Activated T-cell treated with anti-CD3 and anti-CD28 coated beads, Interleukin-2, amount 50 U/mL, for 72 hours (primary cell): ENCODE data around the gene PLCG1. TPM values are rescaled to one million over a fixed set of nuclear protein-coding genes. Genes with fewer than 3 reads are reported as not detected.

ENCODE experiments used
- ATAC-seq, 2 donors: fragments of 150-1000 bp; cut with Tn5 transposase; replicated peaks in 1 of 2; 2 replicates each; pipeline ENCODE4 v1.10.0; 2021; ENCODE audit warnings: moderate library complexity in 2 of 2, mild to moderate bottlenecking in 1 of 2
- DNase-seq, 2 donors: peaks; one replicate each; pipeline ENCODE4 v3.0.0; 2021 to 2022; ENCODE audit warnings: mixed read lengths in 1 of 2
- H3K27ac Mint-ChIP-seq: one replicate; pipeline ENCODE4 v1.8.0; 2022; ENCODE audit warnings: mild to moderate bottlenecking, moderate library complexity, mixed read lengths
- H3K27me3 Mint-ChIP-seq: one replicate; pipeline ENCODE4 v1.8.0; 2022; ENCODE audit warnings: low read depth, mixed read lengths
- H3K36me3 Mint-ChIP-seq, 2 donors: one replicate each; pipeline ENCODE4 v1.8.0; 2022; ENCODE audit warnings: mixed read lengths in 2 of 2, mild to moderate bottlenecking in 1 of 2; ENCODE audit not compliant: insufficient read depth in 2 of 2
- H3K4me1 Mint-ChIP-seq: one replicate; pipeline ENCODE4 v1.8.0; 2022; ENCODE audit warnings: low read depth, mixed read lengths
- H3K4me3 Mint-ChIP-seq, 2 donors: one replicate each; pipeline ENCODE4 v1.8.0; 2022; ENCODE audit warnings: mild to moderate bottlenecking in 2 of 2, mixed read lengths in 2 of 2, moderate library complexity in 2 of 2
- H3K9me3 Mint-ChIP-seq, 2 donors: one replicate each; pipeline ENCODE4 v1.8.0; 2022; ENCODE audit warnings: mixed read lengths in 2 of 2
- total RNA-seq, 2 donors: library from RNA; stranded (reverse); gene quantifications; one replicate each; pipeline ENCODE4 v1.2.3, GENCODE V29; 2022

PLCG1 gene
- total RNA-seq, 2 donors from 2014 or later, result 177 to 221 TPM

DNA sequence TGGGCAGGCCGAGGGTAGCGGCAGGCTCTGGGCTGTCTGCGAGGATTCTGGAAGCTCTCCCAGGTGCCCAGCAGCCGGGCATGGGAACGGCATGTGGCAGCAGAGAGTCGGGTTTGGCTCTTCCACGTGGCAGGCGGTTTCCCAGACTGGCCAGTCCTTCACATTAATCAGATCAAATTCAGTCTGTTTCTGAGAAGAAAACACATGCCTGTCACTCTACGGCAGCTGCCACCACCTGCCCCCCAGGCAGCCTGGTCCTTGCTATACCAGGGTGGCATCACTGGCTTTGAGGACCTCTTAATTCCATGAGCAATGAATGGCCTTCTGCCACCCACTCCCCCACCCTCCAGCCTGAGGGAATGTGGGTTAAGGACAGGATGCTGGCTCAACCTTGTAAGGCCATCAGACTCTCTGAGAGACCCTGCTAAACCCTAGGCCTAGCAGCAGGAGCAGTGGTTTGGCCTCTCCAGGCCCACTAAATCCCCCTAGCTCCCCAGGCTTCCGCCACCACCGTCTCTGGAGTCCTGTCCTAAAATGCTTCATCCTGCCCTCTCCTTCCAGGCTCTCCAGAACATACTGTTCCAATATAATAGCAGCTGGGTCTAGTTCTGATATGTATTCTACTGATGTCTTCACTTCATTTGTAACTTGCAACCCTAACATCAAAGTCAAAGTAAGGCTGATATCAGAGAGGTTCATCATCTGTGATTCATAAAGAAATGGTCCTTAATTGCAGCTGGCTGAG is 47.8 kb downstream of the PLCG1 start:
- no peaks in the 10 kb centered on the region for H3K9me3 Mint-ChIP-seq
- no peak overlapping the region for H3K27ac Mint-ChIP-seq
- DNase-seq (no peak), ATAC-seq (peak; percentile 8 to 31)
- H3K4me3 Mint-ChIP-seq, result no peak overlapping the region
- H3K4me1 Mint-ChIP-seq, result peaks cover 10% of the 10 kb centered on the region
- H3K27me3 Mint-ChIP-seq, result no peaks in the 10 kb centered on the region
- H3K36me3 Mint-ChIP-seq, result no peaks in the 10 kb centered on the region

DNA sequence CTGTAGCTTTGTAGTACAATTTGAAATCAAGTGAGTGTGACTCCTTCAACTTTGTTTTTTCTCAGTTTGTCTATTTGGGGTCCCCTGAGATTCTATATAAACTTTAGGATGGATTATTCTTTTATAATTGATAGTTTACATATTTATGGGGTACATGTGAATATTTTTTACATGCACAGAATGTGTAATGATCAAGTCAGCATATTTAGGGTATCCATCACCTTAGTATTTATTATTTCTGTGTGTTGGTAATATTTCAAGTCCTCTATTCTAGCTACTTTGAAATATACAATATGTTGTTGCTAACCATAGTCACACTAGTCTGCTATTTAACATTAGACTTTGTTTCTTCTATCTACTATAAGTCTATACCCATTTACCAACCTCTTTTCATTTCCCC is 50.3 kb downstream of the PLCG1 start:
- Mint-ChIP-seq H3K9me3 (peaks cover 7 to 11% of the 10 kb centered on the region in 2 donors), H3K36me3 (peaks cover 7 to 11% of the 10 kb centered on the region in 2 donors), H3K27me3 (no peaks in the 10 kb centered on the region), H3K27ac (no peak overlapping the region), H3K4me1 (peaks cover under 1% of the 10 kb centered on the region), H3K4me3 (no peak overlapping the region)
- ATAC-seq (no peak), DNase-seq (no peak)

DNA sequence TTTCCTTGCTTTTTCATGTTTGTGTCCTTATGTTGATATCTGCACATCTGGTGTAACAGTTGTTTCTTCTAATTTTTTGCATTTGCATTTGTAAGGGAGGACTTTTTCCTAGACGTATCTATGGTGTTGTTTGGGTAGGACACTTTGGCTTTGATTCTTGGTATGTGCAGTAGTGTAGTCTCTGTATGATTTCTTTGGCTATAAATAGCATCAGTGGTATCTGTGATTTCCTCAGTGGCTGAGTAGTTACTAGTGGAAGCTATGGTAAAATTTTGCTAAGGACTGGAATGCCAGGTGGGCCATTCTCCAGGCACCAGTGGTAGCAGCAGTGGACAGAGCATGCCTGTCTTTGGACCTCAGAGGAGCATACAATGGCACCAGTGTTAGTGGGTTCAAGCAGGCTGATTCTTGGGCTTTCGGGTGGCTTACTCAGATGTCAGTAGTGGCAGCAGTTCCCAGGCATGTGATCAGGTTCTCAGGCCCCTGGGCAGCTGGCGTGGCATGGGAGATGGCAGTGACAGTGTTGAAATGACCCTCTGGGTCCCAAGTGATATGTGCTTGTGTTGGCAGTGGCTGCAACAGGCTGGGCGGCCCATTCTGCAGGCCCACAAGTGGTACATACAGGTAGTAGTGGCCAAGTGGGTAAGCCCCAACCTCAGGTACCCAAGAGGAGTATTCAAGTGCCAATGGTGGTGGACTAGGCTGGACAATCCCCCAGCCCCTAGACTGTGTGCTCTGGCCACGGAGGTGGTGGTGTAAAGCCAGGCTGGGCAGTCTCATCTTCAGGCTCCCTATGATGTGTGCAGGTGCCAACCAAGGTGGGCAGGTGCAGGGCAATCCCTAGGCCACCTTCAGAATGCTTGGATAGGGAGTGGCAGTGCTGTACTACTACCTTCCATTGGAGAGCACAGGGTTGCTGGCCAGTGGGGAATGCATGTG is 54.5 kb downstream of the PLCG1 start:
- H3K9me3 Mint-ChIP-seq, result peaks cover 7 to 13% of the 10 kb centered on the region in 2 donors
- no peak overlapping the region for H3K4me3 Mint-ChIP-seq
- H3K27me3 Mint-ChIP-seq, result no peaks in the 10 kb centered on the region
- ATAC-seq, result no peak
- peaks cover 16% of the 10 kb centered on the region for H3K4me1 Mint-ChIP-seq
- no peak for DNase-seq
- H3K36me3 Mint-ChIP-seq, result peaks cover 10 to 18% of the 10 kb centered on the region in 2 donors
- no peak overlapping the region for H3K27ac Mint-ChIP-seq

DNA sequence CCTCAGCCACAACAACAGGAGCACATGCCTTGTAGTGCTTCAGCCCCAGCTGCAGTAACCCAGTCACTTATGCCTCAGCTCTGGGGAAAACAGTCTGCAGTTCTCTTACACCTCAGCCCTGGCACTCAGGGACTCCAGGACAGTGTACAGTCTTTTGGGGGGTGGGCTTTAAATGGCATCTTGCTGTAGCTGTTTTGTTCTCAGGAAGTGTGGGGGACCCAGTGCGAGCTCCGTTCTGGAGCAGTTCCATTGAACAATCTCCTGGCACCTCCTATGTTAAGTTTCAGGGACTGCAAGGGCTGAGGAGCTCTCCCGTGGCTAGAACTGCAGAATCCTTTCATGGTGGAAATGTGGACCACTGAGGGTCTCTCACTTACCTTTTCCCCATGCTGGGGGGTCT is 55.2 kb downstream of the PLCG1 start:
- Mint-ChIP-seq H3K27ac (no peak overlapping the region), H3K4me1 (peaks cover 16% of the 10 kb centered on the region), H3K4me3 (no peak overlapping the region), H3K36me3 (peaks cover 10 to 19% of the 10 kb centered on the region in 2 donors), H3K27me3 (no peaks in the 10 kb centered on the region), H3K9me3 (peaks cover 8 to 13% of the 10 kb centered on the region in 2 donors)
- DNase-seq (no peak), ATAC-seq (no peak)

DNA sequence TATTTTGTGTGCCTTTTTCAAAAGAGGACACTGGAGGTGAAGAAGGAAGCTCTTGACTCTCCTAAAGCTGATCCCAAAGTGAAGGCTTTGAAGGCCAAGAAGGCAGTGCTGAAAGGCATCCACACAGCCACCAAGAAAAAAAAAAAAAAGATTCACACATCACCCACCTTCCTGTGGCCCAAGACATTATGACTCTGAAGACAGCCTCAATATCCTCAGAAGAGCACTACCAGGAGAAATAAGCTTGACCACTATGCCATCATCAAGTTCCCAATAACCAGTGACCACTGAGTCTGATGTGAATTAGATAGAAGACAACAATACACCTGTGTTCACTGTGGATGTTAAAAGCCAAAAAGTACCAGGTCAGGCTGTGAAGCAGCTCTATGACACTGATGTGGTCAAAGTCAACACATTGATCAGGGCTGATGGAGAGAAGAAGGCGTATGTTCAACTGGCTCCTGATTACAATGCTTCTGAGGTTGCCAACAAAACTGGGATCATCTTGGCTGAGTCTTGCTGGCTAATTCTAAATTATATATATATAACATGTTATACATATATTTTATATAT is 59.4 kb downstream of the PLCG1 start:
- Mint-ChIP-seq H3K36me3 (peaks cover 17 to 21% of the 10 kb centered on the region in 2 donors), H3K9me3 (peaks cover 8 to 14% of the 10 kb centered on the region in 2 donors), H3K4me3 (no peak overlapping the region), H3K4me1 (peaks cover 16% of the 10 kb centered on the region), H3K27me3 (no peaks in the 10 kb centered on the region), H3K27ac (no peak overlapping the region)
- ATAC-seq, result peak in 1 of 2 donors; percentile 58
- DNase-seq, result no peak

DNA sequence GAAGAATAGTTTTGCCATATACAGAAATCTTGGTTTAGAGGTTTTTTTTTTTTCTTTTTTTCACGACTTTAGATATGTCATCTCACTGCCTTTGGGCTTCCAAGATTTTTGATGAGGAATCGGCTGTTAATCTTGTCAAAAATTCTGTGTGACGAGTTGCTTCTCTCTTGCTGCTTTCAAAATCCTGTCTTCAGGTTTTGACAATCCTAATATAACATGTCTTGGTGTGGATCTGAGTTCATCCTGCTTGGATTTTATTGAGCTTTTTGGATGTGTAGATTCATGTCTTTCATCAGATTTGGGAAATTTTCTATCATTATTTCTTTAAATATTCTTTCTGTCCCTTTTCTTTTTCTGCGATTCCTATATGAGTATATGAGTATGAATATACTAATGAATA is 61.1 kb downstream of the PLCG1 start:
- no peak overlapping the region for H3K27ac Mint-ChIP-seq
- DNase-seq (no peak), ATAC-seq (no peak)
- H3K36me3 Mint-ChIP-seq, result peaks cover 15 to 17% of the 10 kb centered on the region in 2 donors
- H3K27me3 Mint-ChIP-seq, result no peaks in the 10 kb centered on the region
- H3K4me3 Mint-ChIP-seq, result no peak overlapping the region
- H3K9me3 Mint-ChIP-seq, result peaks cover 6 to 13% of the 10 kb centered on the region in 2 donors
- peaks cover 16% of the 10 kb centered on the region for H3K4me1 Mint-ChIP-seq

DNA sequence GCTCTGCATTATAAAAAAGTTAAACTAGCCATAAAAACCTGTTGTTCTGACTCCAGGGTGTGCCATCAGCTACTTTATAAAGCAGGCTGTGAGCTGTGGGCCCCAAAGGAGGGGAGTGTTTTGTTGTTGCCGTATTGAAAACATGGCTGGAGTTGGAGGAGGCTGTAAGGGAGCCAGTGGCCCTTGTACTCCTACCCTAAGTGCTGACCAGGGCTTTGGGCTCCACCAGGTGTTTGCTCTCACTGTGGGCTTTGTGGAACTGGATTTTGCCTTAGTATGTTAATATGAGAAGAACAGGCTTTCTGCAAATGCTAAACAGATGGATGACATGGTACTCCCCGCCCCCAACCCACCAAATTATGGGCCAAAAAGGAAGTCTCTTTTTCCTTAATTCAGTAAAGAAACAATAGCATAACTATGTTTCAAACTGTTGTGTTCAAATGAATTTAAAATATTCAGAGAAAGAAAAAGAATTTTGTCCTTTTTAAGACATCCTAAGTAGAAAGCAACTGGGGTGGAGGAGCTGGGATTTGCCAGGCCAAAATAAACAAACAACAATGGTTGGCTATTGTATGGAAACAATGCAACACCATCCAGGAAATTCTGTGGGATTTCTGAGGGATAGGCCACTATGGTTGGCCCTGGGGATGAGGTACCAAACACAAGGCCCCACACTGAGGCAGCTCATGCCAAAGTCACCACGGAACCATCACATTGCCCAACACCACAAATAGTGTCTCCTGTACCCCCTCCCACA is 63.3 kb downstream of the PLCG1 start:
- Mint-ChIP-seq H3K9me3 (peaks cover 6 to 13% of the 10 kb centered on the region in 2 donors), H3K4me1 (peaks cover 6% of the 10 kb centered on the region), H3K27me3 (no peaks in the 10 kb centered on the region), H3K36me3 (peaks cover 13 to 15% of the 10 kb centered on the region in 2 donors), H3K27ac (no peak overlapping the region), H3K4me3 (no peak overlapping the region)
- ATAC-seq, result no peak
- DNase-seq, result no peak

DNA sequence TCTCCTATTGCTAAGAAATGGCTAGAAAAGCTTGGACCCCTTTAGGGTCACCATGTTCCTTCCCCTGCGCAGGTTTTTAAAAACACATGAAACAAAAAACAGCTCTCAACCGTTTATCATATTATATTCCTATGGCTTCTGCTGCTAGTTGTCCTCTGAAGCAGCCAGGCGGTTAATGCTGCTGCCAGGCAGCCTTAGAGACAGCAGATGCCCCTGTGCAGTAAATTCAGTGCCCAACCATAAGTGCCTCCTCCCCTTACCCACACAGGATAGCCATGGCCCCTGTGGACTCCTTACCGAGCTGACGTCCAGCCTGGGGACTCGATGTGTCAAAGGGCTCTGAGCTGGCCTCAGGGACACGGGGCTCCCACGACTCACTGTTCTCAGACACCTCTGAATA is 64.4 kb downstream of the PLCG1 start:
- H3K27ac Mint-ChIP-seq, result no peak overlapping the region
- no peak overlapping the region for H3K4me3 Mint-ChIP-seq
- ATAC-seq, result no peak
- H3K4me1 Mint-ChIP-seq, result no peaks in the 10 kb centered on the region
- no peak for DNase-seq
- peaks cover 6 to 13% of the 10 kb centered on the region in 2 donors for H3K9me3 Mint-ChIP-seq
- no peaks in the 10 kb centered on the region for H3K27me3 Mint-ChIP-seq
- peaks cover 12 to 15% of the 10 kb centered on the region in 2 donors for H3K36me3 Mint-ChIP-seq

DNA sequence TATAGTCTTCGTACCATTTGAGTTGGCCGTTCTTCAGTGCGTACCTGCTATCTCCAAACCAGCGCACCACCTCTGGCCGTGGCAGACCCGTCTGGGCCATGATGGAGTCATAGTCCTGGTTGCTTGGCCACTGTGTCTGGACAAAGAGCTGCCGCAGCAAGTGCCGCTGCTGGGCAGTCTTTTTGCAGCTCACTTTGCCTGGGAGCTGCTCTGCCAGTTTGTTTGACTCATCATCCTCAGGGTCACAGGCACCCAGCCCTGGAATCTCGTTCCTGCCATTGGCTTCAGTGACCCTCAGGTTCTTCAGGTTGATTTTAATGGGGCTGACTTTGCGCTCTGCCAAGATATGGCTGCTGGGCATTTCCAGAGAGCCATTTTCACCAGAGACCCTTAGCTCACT is 65.1 kb downstream of the PLCG1 start:
- Mint-ChIP-seq H3K9me3 (peaks cover 6 to 13% of the 10 kb centered on the region in 2 donors), H3K4me3 (no peak overlapping the region), H3K27me3 (no peaks in the 10 kb centered on the region), H3K36me3 (peaks cover 11 to 15% of the 10 kb centered on the region in 2 donors), H3K4me1 (no peaks in the 10 kb centered on the region), H3K27ac (no peak overlapping the region)
- no peak for DNase-seq
- ATAC-seq, result no peak

DNA sequence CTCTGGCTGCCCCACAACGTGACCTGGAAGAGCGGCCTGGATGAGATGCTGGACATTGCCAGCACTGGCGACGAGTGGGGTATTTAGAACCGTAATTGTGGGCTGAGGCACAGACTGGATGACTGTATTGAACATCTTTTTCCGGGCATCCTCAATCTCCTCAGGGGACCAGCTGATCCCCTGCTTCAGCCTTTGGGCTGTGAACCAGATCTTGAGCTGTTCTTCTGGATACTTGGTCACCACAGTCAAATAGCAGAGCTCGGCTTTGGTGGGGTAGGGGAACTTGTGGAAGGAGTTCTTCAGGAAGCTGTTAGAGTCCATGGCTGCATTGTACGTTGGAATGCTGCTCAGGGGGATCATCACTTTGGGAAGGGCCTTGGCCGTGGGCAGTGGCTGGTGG is 66.3 kb downstream of the PLCG1 start:
- H3K4me3 Mint-ChIP-seq, result no peak overlapping the region
- ATAC-seq (no peak), DNase-seq (no peak)
- no peaks in the 10 kb centered on the region for H3K27me3 Mint-ChIP-seq
- no peaks in the 10 kb centered on the region for H3K4me1 Mint-ChIP-seq
- H3K27ac Mint-ChIP-seq, result no peak overlapping the region
- peaks cover 6 to 9% of the 10 kb centered on the region in 2 donors for H3K9me3 Mint-ChIP-seq
- peaks cover 9 to 10% of the 10 kb centered on the region in 2 donors for H3K36me3 Mint-ChIP-seq

DNA sequence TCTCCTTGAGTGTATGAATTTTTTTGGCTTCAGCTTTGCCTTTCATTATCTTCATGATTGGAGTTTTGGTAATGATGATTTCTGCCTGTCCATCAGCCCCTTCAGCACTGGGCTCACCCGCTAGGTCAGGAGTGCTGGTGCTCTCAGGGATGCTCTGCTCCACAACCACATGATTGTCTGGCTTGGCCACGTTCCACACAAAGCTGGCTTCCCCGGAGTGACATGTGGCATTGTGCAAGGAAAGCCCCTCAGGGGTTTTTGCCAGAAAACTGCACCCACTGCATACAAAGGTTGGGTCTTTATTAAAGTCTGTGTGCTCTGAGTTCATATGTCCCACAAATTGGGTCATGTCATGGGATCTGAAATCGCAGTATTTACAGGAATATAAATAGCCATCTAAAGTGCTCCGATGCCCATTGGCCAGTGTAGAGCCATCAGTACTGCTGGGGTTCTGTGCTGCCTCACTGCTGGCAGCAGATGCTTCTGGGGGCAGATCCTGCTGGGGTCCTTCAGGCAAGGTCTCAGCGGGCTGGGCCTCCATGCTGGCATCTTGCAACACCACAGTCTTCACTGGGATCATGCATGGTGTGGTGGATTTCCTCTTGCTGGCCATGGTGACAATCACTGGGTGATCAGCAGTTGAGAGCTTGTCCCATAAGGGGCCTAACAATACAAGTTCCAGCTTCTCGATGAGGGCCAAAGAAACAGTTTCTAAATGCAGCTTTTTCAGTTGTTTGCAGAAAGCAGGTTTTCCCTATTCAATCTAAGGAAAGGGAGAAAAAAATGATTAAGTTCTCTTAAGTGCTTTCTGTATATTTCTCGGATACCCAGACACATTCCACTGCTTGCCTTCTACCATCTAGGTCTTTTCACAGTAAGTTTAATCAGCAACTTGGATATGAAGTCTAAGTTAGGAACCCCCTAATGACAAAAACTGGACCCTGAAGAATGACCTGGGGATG is 67.2 kb downstream of the PLCG1 start:
- no peak for DNase-seq
- H3K4me1 Mint-ChIP-seq, result no peaks in the 10 kb centered on the region
- no peaks in the 10 kb centered on the region for H3K27me3 Mint-ChIP-seq
- peaks cover 1 to 4% of the 10 kb centered on the region in 2 donors for H3K9me3 Mint-ChIP-seq
- no peak overlapping the region for H3K27ac Mint-ChIP-seq
- ATAC-seq, result no peak
- peaks cover 4 to 5% of the 10 kb centered on the region in 2 donors for H3K36me3 Mint-ChIP-seq
- H3K4me3 Mint-ChIP-seq, result no peak overlapping the region

DNA sequence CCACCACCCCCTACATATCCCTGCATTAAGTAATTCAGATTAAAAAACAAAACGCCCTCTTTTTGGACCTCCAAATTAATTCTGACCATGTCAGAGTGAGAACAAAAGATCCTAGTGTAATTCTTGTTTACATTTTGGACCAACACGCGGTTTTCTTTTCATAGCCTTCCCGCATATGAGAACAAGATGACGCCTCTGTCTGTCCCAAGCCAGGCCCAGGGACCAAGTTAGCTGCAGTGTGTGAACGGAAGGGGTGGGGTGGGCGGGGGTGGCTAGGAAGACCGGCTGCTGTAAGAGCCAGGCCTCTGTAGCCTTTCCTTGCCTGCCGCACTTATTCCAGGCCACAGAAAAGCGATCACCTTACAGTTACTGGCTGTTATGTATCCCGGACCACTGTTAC is 68.0 kb downstream of the PLCG1 start:
- H3K27ac Mint-ChIP-seq, result no peak overlapping the region
- peaks cover 0 to 3% of the 10 kb centered on the region in 2 donors for H3K36me3 Mint-ChIP-seq
- ATAC-seq (no peak), DNase-seq (no peak)
- no peaks in the 10 kb centered on the region for H3K27me3 Mint-ChIP-seq
- no peaks in the 10 kb centered on the region for H3K4me1 Mint-ChIP-seq
- no peak overlapping the region for H3K4me3 Mint-ChIP-seq
- peaks cover 0 to 1% of the 10 kb centered on the region in 2 donors for H3K9me3 Mint-ChIP-seq
